C1 segment of cervical spinal cord (tissue), 14 donors: ENCODE results near the gene GRB10.

Source experiments
- DNase-seq, 14 donors: peaks; one replicate each; lab custom pipeline; 2025; lab: John Stamatoyannopoulos, UW

Gene GRB10

GRCh38 chr7:50782375-50783208, at the start of gene GRB10:
TSS of gene GRB10 (minus strand) at chr7:50782896. CDS start at chr7:50732322, 50,574 bp downstream.
- peak in 12 of 14 donors; percentile 28 to 87 (median 60) for DNase-seq

GRCh38 chr7:50828801-50829200, 46.1 kb upstream of the GRB10 start:
- DNase-seq = no peak

- DNase-seq = no peak
Measured at GRCh38 chr7:50828116-50828515, 45.4 kb upstream of the GRB10 start.

- DNase-seq = no peak
Measured at GRCh38 chr7:50827281-50827680, 44.6 kb upstream of the GRB10 start.

GRCh38 chr7:50826371-50827172, 43.9 kb upstream of the GRB10 start:
- DNase-seq = no peak

GRCh38 chr7:50825465-50825864, 42.8 kb upstream of the GRB10 start:
- DNase-seq = no peak

GRCh38 chr7:50824882-50825281, 42.2 kb upstream of the GRB10 start:
- no peak for DNase-seq

GRCh38 chr7:50822706-50823105, 40.0 kb upstream of the GRB10 start:
- no peak for DNase-seq

GRCh38 chr7:50822110-50822509, 39.4 kb upstream of the GRB10 start:
- no peak for DNase-seq

- DNase-seq = peak in 1 of 14 donors; percentile 14
Measured at GRCh38 chr7:50821457-50822008, 38.8 kb upstream of the GRB10 start.

GRCh38 chr7:50818324-50818723, 35.6 kb upstream of the GRB10 start:
- DNase-seq = no peak

GRCh38 chr7:50817561-50817960, 34.9 kb upstream of the GRB10 start:
- DNase-seq = no peak

GRCh38 chr7:50815138-50815537, 32.4 kb upstream of the GRB10 start:
- no peak for DNase-seq

- DNase-seq = no peak
Measured at GRCh38 chr7:50814166-50814565, 31.5 kb upstream of the GRB10 start.

GRCh38 chr7:50812841-50813475, 30.3 kb upstream of the GRB10 start:
- no peak for DNase-seq

GRCh38 chr7:50812094-50812493, 29.4 kb upstream of the GRB10 start:
- no peak for DNase-seq

GRCh38 chr7:50808282-50808888, 25.7 kb upstream of the GRB10 start:
- DNase-seq = no peak

- DNase-seq = no peak
Measured at GRCh38 chr7:50807026-50807730, 24.5 kb upstream of the GRB10 start.

- no peak for DNase-seq
Measured at GRCh38 chr7:50806143-50806542, 23.4 kb upstream of the GRB10 start.

GRCh38 chr7:50805447-50806125, 22.9 kb upstream of the GRB10 start:
- no peak for DNase-seq
